Subcutaneous abdominal adipose tissue (tissue), 5 donors: ENCODE results near the gene HLA-DOA.

Source experiments
- H3K27ac ChIP-seq: one replicate; pipeline ENCODE4 v1.7.0; 2013; ENCODE audit warnings: low read depth, mild to moderate bottlenecking, inconsistent platforms, low read length, moderate library complexity
- H3K27me3 ChIP-seq, 5 donors: one replicate each; pipeline ENCODE4 v1.7.0; 2013; ENCODE audit warnings: low read length in 5 of 5, inconsistent platforms in 1 of 5; ENCODE audit not compliant: control insufficient read depth in 5 of 5, insufficient read depth in 4 of 5
- H3K36me3 ChIP-seq, 5 donors: one replicate each; pipeline ENCODE4 v1.7.0; 2013; ENCODE audit warnings: low read length in 5 of 5; ENCODE audit not compliant: control insufficient read depth in 5 of 5, insufficient read depth in 5 of 5
- H3K4me1 ChIP-seq, 5 donors: one replicate each; pipeline ENCODE4 v1.7.0; 2013; ENCODE audit warnings: low read length in 5 of 5, mild to moderate bottlenecking in 3 of 5, moderate library complexity in 1 of 5; ENCODE audit not compliant: control insufficient read depth in 5 of 5, insufficient read depth in 5 of 5
- H3K4me3 ChIP-seq, 5 donors: one replicate each; pipeline ENCODE4 v1.7.0; 2013; ENCODE audit warnings: low read length in 5 of 5, low read depth in 1 of 5
- H3K9ac ChIP-seq, 5 donors: one replicate each; pipeline ENCODE4 v1.7.0; 2013; ENCODE audit warnings: low read length in 5 of 5, mild to moderate bottlenecking in 4 of 5, moderate library complexity in 3 of 5
- H3K9me3 ChIP-seq, 5 donors: one replicate each; pipeline ENCODE4 v1.7.0; 2013; ENCODE audit warnings: low read length in 5 of 5; ENCODE audit not compliant: control insufficient read depth in 5 of 5
- donor health status: healthy.
- donor health status: healthy.
- donor health status: healthy.
- donor health status: healthy.
- donor health status: healthy.

Gene HLA-DOA

DNA sequence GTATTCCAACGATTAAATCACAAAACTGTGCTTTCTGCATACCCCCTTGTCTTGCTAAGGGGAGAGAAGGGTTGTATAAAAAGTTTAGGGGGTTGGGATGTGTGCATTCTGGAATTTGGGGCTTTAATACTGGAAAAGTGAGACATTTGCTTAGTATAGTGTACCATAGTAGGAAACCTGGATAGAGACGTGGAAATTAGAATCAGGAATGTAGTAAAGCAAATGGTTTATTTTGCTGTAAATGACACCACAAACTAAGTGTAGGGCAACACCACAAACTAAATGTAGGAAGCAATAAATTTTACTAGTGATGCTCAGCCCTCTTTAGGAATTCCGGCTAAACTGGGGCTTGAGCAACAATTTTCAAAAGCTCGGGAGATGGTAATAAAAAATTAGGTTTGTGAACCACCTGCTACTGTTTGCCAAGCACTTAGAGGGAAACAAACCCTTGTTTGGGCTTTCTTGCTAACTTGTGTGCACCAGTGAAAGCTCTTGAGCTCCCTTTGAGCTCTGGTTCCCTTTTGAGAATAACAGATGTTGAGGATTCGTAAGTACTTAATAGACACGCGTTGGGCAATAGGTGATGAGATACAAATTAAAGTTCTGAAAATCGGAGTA, 27.2 kb downstream of the HLA-DOA start:
- peak overlapping the region; percentile 27 for H3K27ac ChIP-seq
- peaks cover 3 to 24% (median 22%) of the 10 kb centered on the region in 5 donors for H3K4me1 ChIP-seq
- H3K36me3 ChIP-seq: peaks cover 20 to 64% (median 48%) of the 10 kb centered on the region in 5 donors
- no peak overlapping the region for H3K4me3 ChIP-seq
- H3K27me3 ChIP-seq: no peaks in the 10 kb centered on the region
- no peaks in the 10 kb centered on the region for H3K9me3 ChIP-seq
- no peak overlapping the region for H3K9ac ChIP-seq

DNA sequence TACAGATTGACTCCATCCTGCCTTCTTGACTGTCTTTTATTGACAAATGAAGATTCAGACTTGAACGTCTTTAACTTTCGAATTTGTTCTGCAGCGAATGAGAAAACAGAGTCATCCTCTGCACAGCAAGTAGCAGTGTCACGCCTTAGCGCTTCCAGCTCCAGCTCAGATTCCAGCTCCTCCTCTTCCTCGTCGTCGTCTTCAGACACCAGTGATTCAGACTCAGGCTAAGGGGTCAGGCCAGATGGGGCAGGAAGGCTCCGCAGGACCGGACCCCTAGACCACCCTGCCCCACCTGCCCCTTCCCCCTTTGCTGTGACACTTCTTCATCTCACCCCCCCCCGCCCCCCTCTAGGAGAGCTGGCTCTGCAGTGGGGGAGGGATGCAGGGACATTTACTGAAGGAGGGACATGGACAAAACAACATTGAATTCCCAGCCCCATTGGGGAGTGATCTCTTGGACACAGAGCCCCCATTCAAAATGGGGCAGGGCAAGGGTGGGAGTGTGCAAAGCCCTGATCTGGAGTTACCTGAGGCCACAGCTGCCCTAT, 28.8 kb downstream of the HLA-DOA start:
- H3K36me3 ChIP-seq: peaks cover 28 to 81% (median 65%) of the 10 kb centered on the region in 5 donors
- no peaks in the 10 kb centered on the region for H3K9me3 ChIP-seq
- H3K9ac ChIP-seq: no peak overlapping the region
- no peak overlapping the region for H3K27ac ChIP-seq
- H3K4me3 ChIP-seq: no peak overlapping the region
- H3K4me1 ChIP-seq: peaks cover 5 to 40% (median 39%) of the 10 kb centered on the region in 5 donors
- no peaks in the 10 kb centered on the region for H3K27me3 ChIP-seq

DNA sequence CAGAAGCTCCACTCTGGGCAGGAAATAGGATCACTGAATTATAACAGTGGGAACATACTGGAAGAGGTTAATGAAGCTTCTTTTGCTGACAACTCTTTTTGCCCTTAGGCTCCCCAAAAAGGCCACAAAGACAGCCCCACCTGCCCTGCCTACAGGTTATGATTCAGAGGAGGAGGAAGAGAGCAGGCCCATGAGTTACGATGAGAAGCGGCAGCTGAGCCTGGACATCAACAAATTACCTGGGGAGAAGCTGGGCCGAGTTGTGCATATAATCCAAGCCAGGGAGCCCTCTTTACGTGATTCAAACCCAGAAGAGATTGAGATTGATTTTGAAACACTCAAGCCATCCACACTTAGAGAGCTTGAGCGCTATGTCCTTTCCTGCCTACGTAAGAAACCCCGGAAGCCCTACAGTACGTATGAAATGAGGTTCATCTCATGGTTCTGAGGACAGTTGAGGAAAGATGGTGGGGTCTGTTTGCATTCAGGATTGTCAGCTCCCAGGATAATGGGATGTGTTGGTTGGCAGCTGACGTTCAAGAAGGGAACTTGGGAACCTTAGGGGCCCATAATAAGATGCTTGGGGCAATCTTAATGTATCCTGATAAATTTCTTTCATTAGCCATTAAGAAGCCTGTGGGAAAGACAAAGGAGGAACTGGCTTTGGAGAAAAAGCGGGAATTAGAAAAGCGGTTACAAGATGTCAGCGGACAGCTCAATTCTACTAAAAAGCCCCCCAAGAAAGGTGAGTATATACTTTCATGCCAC, 29.5 kb downstream of the HLA-DOA start:
- Histone ChIP-seq H3K27me3 (no peaks in the 10 kb centered on the region), H3K9ac (no peak overlapping the region), H3K27ac (no peak overlapping the region), H3K4me1 (peaks cover 5 to 46% (median 45%) of the 10 kb centered on the region in 5 donors), H3K36me3 (peaks cover 32 to 87% (median 71%) of the 10 kb centered on the region in 5 donors), H3K4me3 (no peak overlapping the region), H3K9me3 (no peaks in the 10 kb centered on the region)

DNA sequence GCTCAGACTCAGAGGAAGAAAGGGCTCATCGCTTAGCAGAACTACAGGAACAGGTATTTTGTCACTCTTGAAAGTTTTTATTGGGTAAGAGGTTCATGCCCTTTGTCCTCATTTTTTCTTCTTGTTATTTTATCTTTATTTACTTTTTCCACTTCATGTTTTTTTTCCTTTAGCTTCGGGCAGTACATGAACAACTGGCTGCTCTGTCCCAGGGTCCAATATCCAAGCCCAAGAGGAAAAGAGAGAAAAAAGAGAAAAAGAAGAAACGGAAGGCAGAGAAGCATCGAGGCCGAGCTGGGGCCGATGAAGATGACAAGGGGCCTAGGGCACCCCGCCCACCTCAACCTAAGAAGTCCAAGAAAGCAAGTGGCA, 31.5 kb downstream of the HLA-DOA start:
- H3K9ac ChIP-seq: peak overlapping the region in 1 of 5 donors; percentile 38
- peaks cover 32 to 89% (median 80%) of the 10 kb centered on the region in 5 donors for H3K36me3 ChIP-seq
- H3K9me3 ChIP-seq: no peaks in the 10 kb centered on the region
- H3K27ac ChIP-seq: peak overlapping the region; percentile 43
- H3K4me1 ChIP-seq: peaks cover 11 to 62% (median 58%) of the 10 kb centered on the region in 5 donors
- no peak overlapping the region for H3K4me3 ChIP-seq
- H3K27me3 ChIP-seq: no peaks in the 10 kb centered on the region

DNA sequence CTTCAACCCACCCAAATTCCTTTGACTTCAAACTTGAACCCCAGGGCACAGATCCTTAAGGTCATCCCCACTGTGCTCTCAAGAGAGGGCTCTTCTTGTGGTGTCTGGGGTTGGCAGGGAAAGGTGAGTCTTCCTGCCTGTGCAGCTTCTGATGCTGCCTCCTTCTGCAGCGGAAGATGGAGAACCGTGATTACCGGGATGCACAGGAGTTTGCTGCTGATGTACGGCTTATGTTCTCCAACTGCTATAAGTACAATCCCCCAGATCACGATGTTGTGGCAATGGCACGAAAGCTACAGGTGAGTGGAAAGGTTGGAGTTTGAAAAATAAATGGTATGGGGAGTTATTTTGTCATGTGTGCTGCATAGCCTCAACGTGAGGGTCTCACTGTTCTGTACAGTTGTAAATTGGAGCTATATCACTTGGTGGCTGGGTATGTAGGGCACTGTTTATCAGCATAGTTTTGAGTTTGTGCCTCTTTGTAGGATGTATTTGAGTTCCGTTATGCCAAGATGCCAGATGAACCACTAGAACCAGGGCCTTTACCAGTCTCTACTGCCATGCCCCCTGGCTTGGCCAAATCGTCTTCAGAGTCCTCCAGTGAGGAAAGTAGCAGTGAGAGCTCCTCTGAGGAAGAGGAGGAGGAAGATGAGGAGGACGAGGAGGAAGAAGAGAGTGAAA, 32.0 kb downstream of the HLA-DOA start:
- Histone ChIP-seq H3K9ac (peak overlapping the region in 1 of 5 donors; percentile 38), H3K36me3 (peaks cover 32 to 92% (median 83%) of the 10 kb centered on the region in 5 donors), H3K4me3 (no peak overlapping the region), H3K9me3 (no peaks in the 10 kb centered on the region), H3K27me3 (no peaks in the 10 kb centered on the region), H3K27ac (peak overlapping the region; percentile 43), H3K4me1 (peaks cover 11 to 60% (median 57%) of the 10 kb centered on the region in 5 donors)

DNA sequence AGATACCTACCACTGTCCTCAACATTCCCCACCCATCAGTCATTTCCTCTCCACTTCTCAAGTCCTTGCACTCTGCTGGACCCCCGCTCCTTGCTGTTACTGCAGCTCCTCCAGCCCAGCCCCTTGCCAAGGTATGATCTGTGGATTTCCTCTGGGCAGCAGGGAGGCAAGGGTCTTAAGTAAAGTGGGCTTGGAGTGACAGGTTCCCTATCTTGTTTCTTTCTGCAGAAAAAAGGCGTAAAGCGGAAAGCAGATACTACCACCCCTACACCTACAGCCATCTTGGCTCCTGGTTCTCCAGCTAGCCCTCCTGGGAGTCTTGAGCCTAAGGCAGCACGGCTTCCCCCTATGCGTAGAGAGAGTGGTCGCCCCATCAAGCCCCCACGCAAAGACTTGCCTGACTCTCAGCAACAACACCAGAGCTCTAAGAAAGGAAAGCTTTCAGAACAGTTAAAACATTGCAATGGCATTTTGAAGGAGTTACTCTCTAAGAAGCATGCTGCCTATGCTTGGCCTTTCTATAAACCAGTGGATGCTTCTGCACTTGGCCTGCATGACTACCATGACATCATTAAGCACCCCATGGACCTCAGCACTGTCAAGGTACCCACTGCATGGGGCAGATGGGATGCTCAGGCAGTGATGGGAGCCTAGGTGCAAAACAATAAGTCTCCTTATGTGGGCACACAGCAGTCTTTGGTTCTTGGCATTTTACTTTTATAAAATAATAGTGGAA, 32.9 kb downstream of the HLA-DOA start:
- H3K27me3 ChIP-seq: peaks cover 0 to 2% (median 0%) of the 10 kb centered on the region in 5 donors
- H3K9me3 ChIP-seq: no peaks in the 10 kb centered on the region
- peaks cover 15 to 55% (median 53%) of the 10 kb centered on the region in 5 donors for H3K4me1 ChIP-seq
- no peak overlapping the region for H3K27ac ChIP-seq
- no peak overlapping the region for H3K9ac ChIP-seq
- peaks cover 29 to 86% (median 77%) of the 10 kb centered on the region in 5 donors for H3K36me3 ChIP-seq
- H3K4me3 ChIP-seq: peak overlapping the region in 2 of 5 donors; percentile 4 to 6

DNA sequence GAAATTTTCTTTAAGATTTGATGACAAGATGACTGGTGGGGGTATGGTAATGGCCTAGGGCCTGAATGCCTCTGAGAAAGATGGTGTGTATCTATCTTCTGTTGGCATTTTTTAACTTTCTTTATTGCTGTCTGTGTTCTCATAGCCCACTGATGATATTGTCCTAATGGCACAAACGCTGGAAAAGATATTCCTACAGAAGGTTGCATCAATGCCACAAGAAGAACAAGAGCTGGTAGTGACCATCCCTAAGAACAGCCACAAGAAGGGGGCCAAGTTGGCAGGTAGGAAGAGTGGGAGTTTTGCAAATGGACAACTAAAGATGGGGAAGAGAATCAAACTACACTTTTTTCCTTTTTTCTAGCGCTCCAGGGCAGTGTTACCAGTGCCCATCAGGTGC, 33.5 kb downstream of the HLA-DOA start:
- H3K4me1 ChIP-seq: peaks cover 15 to 55% (median 53%) of the 10 kb centered on the region in 5 donors
- peaks cover 29 to 80% (median 71%) of the 10 kb centered on the region in 5 donors for H3K36me3 ChIP-seq
- no peak overlapping the region for H3K4me3 ChIP-seq
- no peaks in the 10 kb centered on the region for H3K9me3 ChIP-seq
- no peak overlapping the region for H3K9ac ChIP-seq
- H3K27ac ChIP-seq: no peak overlapping the region
- H3K27me3 ChIP-seq: peaks cover 0 to 2% (median 0%) of the 10 kb centered on the region in 5 donors

DNA sequence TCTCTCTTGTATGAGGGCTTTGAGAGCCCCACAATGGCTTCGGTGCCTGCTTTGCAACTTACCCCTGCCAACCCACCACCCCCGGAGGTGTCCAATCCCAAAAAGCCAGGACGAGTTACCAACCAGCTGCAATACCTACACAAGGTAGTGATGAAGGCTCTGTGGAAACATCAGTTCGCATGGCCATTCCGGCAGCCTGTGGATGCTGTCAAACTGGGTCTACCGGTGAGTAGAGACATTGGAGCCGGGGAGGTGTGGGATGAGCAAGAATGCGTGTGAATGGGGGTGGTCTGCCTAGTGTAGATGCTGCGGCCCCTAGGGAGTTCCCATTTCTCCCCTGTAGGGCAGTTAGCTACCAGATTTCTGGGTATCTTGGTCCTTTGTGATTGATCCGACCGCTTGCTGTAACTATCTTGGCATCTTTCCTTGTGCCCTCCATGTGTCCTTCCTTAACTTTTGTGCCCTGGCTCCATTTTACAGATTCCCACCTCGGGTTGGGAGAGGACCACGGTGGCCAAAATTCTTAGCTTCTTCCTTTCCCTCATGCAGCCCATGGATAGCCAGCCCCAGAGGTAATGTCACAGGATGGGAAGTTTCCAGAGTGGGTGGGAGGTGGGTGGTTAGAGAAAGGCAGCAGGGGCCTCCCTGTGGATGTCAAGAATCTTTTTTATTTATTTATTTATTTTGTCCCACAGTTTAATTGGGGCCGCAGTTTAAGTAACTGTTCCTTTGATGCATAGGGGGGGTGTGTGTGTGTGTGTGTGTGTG, 34.7 kb downstream of the HLA-DOA start:
- H3K9ac ChIP-seq: peak overlapping the region; percentile 85 to 93 (median 87)
- H3K4me3 ChIP-seq: peak overlapping the region; percentile 95 to 99 (median 97)
- no peaks in the 10 kb centered on the region for H3K9me3 ChIP-seq
- H3K36me3 ChIP-seq: peaks cover 22 to 68% (median 60%) of the 10 kb centered on the region in 5 donors
- peaks cover 17 to 62% (median 53%) of the 10 kb centered on the region in 5 donors for H3K4me1 ChIP-seq
- H3K27ac ChIP-seq: peak overlapping the region; percentile 100
- peaks cover 0 to 2% (median 0%) of the 10 kb centered on the region in 5 donors for H3K27me3 ChIP-seq

DNA sequence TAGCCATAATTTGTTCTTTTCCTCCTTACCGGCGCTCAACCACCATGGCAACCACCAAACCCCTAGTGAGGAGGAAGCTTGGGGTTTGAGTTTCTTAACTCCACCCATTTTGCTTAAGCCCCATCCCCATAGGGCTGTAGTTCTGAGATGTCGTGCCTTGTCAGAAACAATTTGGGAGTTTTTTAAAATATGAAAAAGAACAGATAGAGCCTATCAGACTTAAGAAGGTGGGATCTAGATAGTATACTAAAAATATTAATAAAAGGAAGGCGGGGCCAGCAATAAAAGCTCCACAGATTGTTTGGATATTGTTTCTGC, 35.4 kb downstream of the HLA-DOA start:
- H3K9me3 ChIP-seq: no peaks in the 10 kb centered on the region
- peak overlapping the region; percentile 95 to 99 (median 97) for H3K4me3 ChIP-seq
- peak overlapping the region; percentile 85 to 93 (median 87) for H3K9ac ChIP-seq
- peaks cover 18 to 60% (median 52%) of the 10 kb centered on the region in 5 donors for H3K36me3 ChIP-seq
- H3K4me1 ChIP-seq: peaks cover 19 to 69% (median 58%) of the 10 kb centered on the region in 5 donors
- H3K27ac ChIP-seq: peak overlapping the region; percentile 100
- peaks cover 0 to 2% (median 0%) of the 10 kb centered on the region in 5 donors for H3K27me3 ChIP-seq
